GM12878 (cell line): Measurements from ENCODE around the gene ABHD2. TPM values are rescaled to one million over a fixed set of nuclear protein-coding genes. Genes with fewer than 3 reads are reported as not detected.
A peak's percentile ranks its signal among the peaks of the same experiment; 100 is the strongest.

Experiments
- ATAC-seq: fragments of 200-7000 bp; cut with Tn5 transposase; 3 replicates; pipeline ENCODE4 v1.9.1; 2020; ENCODE audit warnings: mild to moderate bottlenecking, moderate library complexity
- BruUV-seq: library from RNA; stranded (reverse); fragments of 400-500 nt; replicated peaks from 2 replicates; lab custom pipeline; 2021; lab: Mats Ljungman, UMichigan
- CTCF ChIA-PET: fragments of 300-600 bp; sonication (Branson Sonifier 250); formaldehyde crosslinking; extraction: SDS; loops from one replicate; lab custom pipeline; 2021; ENCODE audit warnings: inconsistent platforms; lab: Yijun Ruan, JAX
- POLR2A ChIA-PET: fragments of 350-600 bp; formaldehyde crosslinking; extraction: SDS; loops from one replicate; lab custom pipeline; 2021; ENCODE audit warnings: inconsistent platforms; lab: Charles Lee
- RAD21 ChIA-PET: fragments of 300-600 bp; sonication (Branson Sonifier 250); formaldehyde crosslinking; loops from one replicate; lab custom pipeline; 2023; ENCODE audit warnings: antibody characterized with exemption; ENCODE audit not compliant: unreplicated experiment; lab: Charles Lee
- SMC1A ChIA-PET: fragments of 300-600 bp; sonication (Branson Sonifier 250); formaldehyde crosslinking; loops from one replicate; lab custom pipeline; 2023; ENCODE audit not compliant: unreplicated experiment, uncharacterized antibody; lab: Charles Lee
- DNase-seq: peaks from one replicate; pipeline ENCODE4 v3.0.0-alpha.2; 2011; ENCODE audit warnings: low read depth, low spot score
- FAIRE-seq: peaks from 3 replicates; lab custom pipeline; 2011; peaks lifted over from hg19 to GRCh38; lab: Jason Lieb, UNC
- H2AFZ ChIP-seq: 2 replicates; pipeline ENCODE4 v1.6.0; 2011; ENCODE audit warnings: low read depth, low read length, control low read depth; ENCODE audit not compliant: control insufficient read depth
- H3K27ac ChIP-seq: 2 replicates; pipeline ENCODE4 v1.5.1; 2011; ENCODE audit warnings: control low read depth; ENCODE audit not compliant: control insufficient read depth, insufficient read depth
- H3K27me3 ChIP-seq, 2 experiments: replicated peaks in 1 of 2; 2 replicates each; pipeline versions ENCODE4 v1.6.0 to v1.6.1; 2011; ENCODE audit warnings: low read length in 1 of 2; ENCODE audit not compliant: control insufficient read depth in 2 of 2, insufficient read depth in 2 of 2
- H3K36me3 ChIP-seq, 2 experiments: 2 replicates each; pipeline ENCODE4 v1.5.1; 2011; ENCODE audit warnings: low read length in 1 of 2; ENCODE audit not compliant: control insufficient read depth in 2 of 2, insufficient read depth in 2 of 2
- H3K4me1 ChIP-seq: 2 replicates; pipeline ENCODE4 v1.6.1; 2011; ENCODE audit warnings: mild to moderate bottlenecking, low read length, moderate library complexity, mixed read lengths; ENCODE audit not compliant: control insufficient read depth, insufficient read depth
- H3K4me2 ChIP-seq: 2 replicates; pipeline ENCODE4 v1.6.0; 2011; ENCODE audit warnings: control low read depth; ENCODE audit not compliant: control insufficient read depth, insufficient read depth
- H3K4me3 ChIP-seq: fragments of 200-600 bp; sonication (generic); 2 replicates; pipeline ENCODE4 v1.5.1; 2016
- H3K79me2 ChIP-seq: 2 replicates; pipeline ENCODE4 v1.6.0; 2011; ENCODE audit warnings: low read length; ENCODE audit not compliant: control insufficient read depth, insufficient read depth
- H3K9ac ChIP-seq: 2 replicates; pipeline ENCODE4 v1.8.0; 2011; ENCODE audit warnings: low read length, control low read depth, mixed read lengths; ENCODE audit not compliant: control insufficient read depth, insufficient read depth
- H3K9me3 ChIP-seq: replicated peaks from 3 replicates; pipeline ENCODE4 v1.5.1; 2011; ENCODE audit warnings: mild to moderate bottlenecking, low read length; ENCODE audit not compliant: control insufficient read depth, insufficient read depth
- H4K20me1 ChIP-seq: 2 replicates; pipeline ENCODE4 v1.6.0; 2011; ENCODE audit not compliant: control insufficient read depth, insufficient read depth
- CBX3 ChIP-seq: fragments of 200-600 bp; sonication (generic); IDR thresholded peaks from 2 replicates; pipeline ENCODE4 v1.6.1; 2016; ENCODE audit warnings: low read depth, borderline replicate concordance
- MXI1 ChIP-seq: fragments of 150-350 bp; IDR thresholded peaks from 2 replicates; pipeline ENCODE4 v1.6.1; 2011; ENCODE audit warnings: low read depth, mild to moderate bottlenecking, inconsistent platforms, low read length, improper control_type of control experiment
- POLR2AphosphoS5 ChIP-seq: IDR thresholded peaks from 2 replicates; pipeline ENCODE4 v1.6.1; 2011; ENCODE audit warnings: mild to moderate bottlenecking, low read length, inconsistent platforms
- WRNIP1 ChIP-seq: IDR thresholded peaks from 2 replicates; pipeline ENCODE4 v1.6.1; 2011; ENCODE audit warnings: low read depth, low read length, improper control_type of control experiment, borderline replicate concordance
- ZSCAN29 ChIP-seq: fragments of 450-650 bp; IDR thresholded peaks from 2 replicates; pipeline ENCODE4 v1.6.1; 2017; ENCODE audit warnings: mild to moderate bottlenecking, moderate library complexity
- WGBS: methylation state at CpG from one replicate; pipeline ENCODE4 v1.1.6; 2016; ENCODE audit warnings: low lambda C conversion rate; ENCODE audit not compliant: insufficient replicate concordance, insufficient coverage; ENCODE audit errors: missing lambda C conversion rate; 5-methylcytosine and 5-hydroxymethylcytosine counted together
- in situ Hi-C: fragments of 300-500 bp; cut with MboI; formaldehyde crosslinking; loops from 9 replicates; pipeline ENCODE4 v1.14.3; 2018; ENCODE audit warnings: mixed read lengths
- intact Hi-C: fragments of 100-400 bp; cut with micrococcal nuclease; formaldehyde crosslinking; loops from one replicate; pipeline ENCODE4 v1.14.2; 2022; ENCODE audit not compliant: unreplicated experiment
- polyA plus RNA-seq, 11 experiments: library from polyadenylated mRNA; depleted of rRNA in 4 of 11; unstranded in 6 of 11; stranded (reverse) in 5 of 11; fragments of >200 nt; fragmentation: Nextera tagmentation in 4 of 11; fragmentation: Illumina TruSeq in 1 of 11; extraction: Ambion mirVana in 4 of 11; extraction: Trizol in 1 of 11; gene quantifications; 1 replicate in 1 of 11; 2 replicates in 10 of 11; pipeline versions ENCODE4 v1.2.1 to v1.2.3, GENCODE V29; 2011 to 2016; ENCODE audit warnings: inconsistent platforms in 2 of 11, missing spikeins in 2 of 11, low read depth in 1 of 11
- total RNA-seq, 4 experiments: library from RNA; depleted of rRNA in 3 of 4; stranded (reverse); fragments of >200 nt in 3 of 4; fragmentation: Illumina TruSeq in 1 of 4; extraction: Trizol in 1 of 4; gene quantifications; 2 replicates each; pipeline versions ENCODE4 v1.2.1 to v1.2.3, GENCODE V29; 2013 to 2021

The ABHD2 gene
- total and polyA plus RNA-seq, 10 of the 15 experiments (the other 5 are each of a cell fraction or from before 2014, with no cell fraction given), result 1.2 to 33.6 (median 20.4) TPM

DNA sequence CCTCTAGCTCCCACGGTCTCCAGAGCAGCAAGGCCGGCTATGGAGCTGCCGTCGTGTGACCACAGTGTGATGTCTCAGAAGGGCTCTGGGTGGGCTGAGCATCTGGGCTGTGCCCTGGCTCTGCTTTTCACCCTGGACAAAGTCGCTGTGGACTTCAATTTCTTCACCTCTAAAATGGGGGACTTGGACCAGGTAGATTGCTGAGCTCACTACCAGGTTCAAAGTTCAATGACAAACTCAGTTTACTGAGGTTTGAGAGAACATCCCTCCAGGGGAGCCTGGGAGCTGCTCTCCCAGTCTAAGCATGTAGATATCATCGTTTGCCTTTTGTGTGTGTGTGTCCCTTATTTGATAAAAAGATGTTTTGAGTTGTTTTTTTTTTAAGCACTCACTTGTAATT, 108.0 kb downstream of the ABHD2 start:
- peaks cover 3 to 5% of the 10 kb centered on the region in 2 experiments; a peak in 3 of 4 replicates for H3K36me3 ChIP-seq

DNA sequence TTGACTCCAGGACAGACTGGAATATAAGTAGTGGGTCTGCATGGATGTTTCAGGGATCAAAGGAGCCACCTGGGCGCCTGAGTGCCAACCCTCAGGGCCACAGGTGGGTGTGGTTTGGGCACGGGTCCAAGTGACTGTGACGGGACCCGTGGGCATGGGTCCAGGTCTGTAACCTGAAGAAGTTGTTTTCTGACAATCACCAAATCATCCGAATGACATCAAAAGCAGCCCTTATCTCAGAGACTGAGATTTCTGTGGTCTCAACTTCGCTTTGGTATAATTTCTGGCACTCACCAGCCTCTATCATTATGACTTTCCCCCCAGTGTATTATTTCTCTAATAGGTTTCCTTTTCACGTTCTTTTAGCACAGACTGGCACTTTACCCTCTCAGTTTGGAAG, 108.7 kb downstream of the ABHD2 start:
- ChIA-PET POLR2A (no interaction called here), RAD21 (interaction anchor here (1.3 kb wide), 1 partner anchor 106 kb away, joined by 3 read pairs; no protein-coding TSS in a partner anchor), SMC1A (no interaction called here), CTCF (interaction anchor here (8.1 kb wide), 1 partner anchor 10 kb away, joined by 47 read pairs; no protein-coding TSS in a partner anchor)
- in situ Hi-C loops (no loop called here), intact Hi-C loops (no loop called here)
- ATAC-seq, result no peak
- no peak overlapping the region for H3K4me3 ChIP-seq
- H3K36me3 ChIP-seq, result peaks cover 0 to 5% of the 10 kb centered on the region in 2 experiments; a peak in 2 of 4 replicates
- H3K27ac ChIP-seq, result no peak overlapping the region
- FAIRE-seq, result peak; percentile 23
- no peak overlapping the region for H2AFZ ChIP-seq
- WGBS, result 25% methylated on average over 7 of the region's 7 CpGs
- H4K20me1 ChIP-seq, result no peaks in the 10 kb centered on the region
- no peak overlapping the region for H3K4me2 ChIP-seq
- no peak for DNase-seq
- no peaks in the 10 kb centered on the region for H3K4me1 ChIP-seq
- H3K27me3 ChIP-seq, result no peaks in the 10 kb centered on the region
- no peak overlapping the region for H3K9ac ChIP-seq
- no peaks in the 10 kb centered on the region for H3K9me3 ChIP-seq
- TF ChIP-seq MXI1, result no peak
- BruUV-seq, result no TSS peak
- H3K79me2 ChIP-seq, result no peaks in the 10 kb centered on the region

More for the DNA sequence above, 108.0 kb downstream of the ABHD2 start:
- H3K27ac ChIP-seq, result no peak overlapping the region
- H3K4me3 ChIP-seq, result no peak overlapping the region
- intact Hi-C loops, result no loop called here
- FAIRE-seq, result no peak
- no peaks in the 10 kb centered on the region for H3K79me2 ChIP-seq
- no peak for DNase-seq
- ATAC-seq, result no peak
- no peaks in the 10 kb centered on the region for H3K9me3 ChIP-seq
- CTCF ChIA-PET, result interaction anchor here (8.1 kb wide), 1 partner anchor 11 kb away, joined by 47 read pairs; no protein-coding TSS in a partner anchor
- RAD21 ChIA-PET, result interaction anchor here (1.3 kb wide), 1 partner anchor 105 kb away, joined by 3 read pairs; no protein-coding TSS in a partner anchor
- no peak overlapping the region for H2AFZ ChIP-seq
- no peaks in the 10 kb centered on the region for H3K27me3 ChIP-seq
- SMC1A ChIA-PET, result no interaction called here
- H3K9ac ChIP-seq, result no peak overlapping the region
- in situ Hi-C loops, result no loop called here
- POLR2A ChIA-PET, result no interaction called here
- TF ChIP-seq POLR2AphosphoS5 (no peak), WRNIP1 (no peak), ZSCAN29 (no peak), CBX3 (no peak)
- WGBS, result 93% methylated on average over 6 of the region's 6 CpGs
- BruUV-seq, result no TSS peak
- no peaks in the 10 kb centered on the region for H4K20me1 ChIP-seq
- H3K4me2 ChIP-seq, result no peak overlapping the region
- H3K4me1 ChIP-seq, result no peaks in the 10 kb centered on the region
